ENCODE measurements around the gene RAB3GAP2.
"Not testable (repeated sequence)": the region's sequence is repeated elsewhere in the genome, so short reads cannot be mapped to it uniquely, and the experiment has no call there.

Gene RAB3GAP2

GRCh38 chr1:220272047-220272840 lies at the start of gene RAB3GAP2:
RAB3GAP2 (minus strand) TSS chr1:220272453; CDS start chr1:220272337, 116 bp downstream.
- DNase-seq = peak; percentile 81

GRCh38 chr1:220321758-220322157 lies 49.5 kb upstream of the RAB3GAP2 start:
- no peak for DNase-seq

GRCh38 chr1:220320709-220321108 lies 48.5 kb upstream of the RAB3GAP2 start:
- no peak for DNase-seq

GRCh38 chr1:220318673-220319072 lies 46.4 kb upstream of the RAB3GAP2 start:
- no peak for DNase-seq

- DNase-seq = no peak
These were observed 44.9 kb upstream of the RAB3GAP2 start for GRCh38 chr1:220317161-220317560.

GRCh38 chr1:220316305-220316704 lies 44.1 kb upstream of the RAB3GAP2 start:
- no peak for DNase-seq

- DNase-seq = peak; percentile 27
These were observed 43.0 kb upstream of the RAB3GAP2 start for GRCh38 chr1:220315070-220315839.

GRCh38 chr1:220313576-220313975 lies 41.3 kb upstream of the RAB3GAP2 start:
- DNase-seq = no peak

GRCh38 chr1:220310147-220310546 lies 37.9 kb upstream of the RAB3GAP2 start:
- not testable (repeated sequence) for DNase-seq

GRCh38 chr1:220307607-220308006 lies 35.4 kb upstream of the RAB3GAP2 start:
- no peak for DNase-seq

GRCh38 chr1:220306339-220306738 lies 34.1 kb upstream of the RAB3GAP2 start:
- no peak for DNase-seq

GRCh38 chr1:220303871-220304270 lies 31.6 kb upstream of the RAB3GAP2 start:
- no peak for DNase-seq

- DNase-seq = no peak
These were observed 29.4 kb upstream of the RAB3GAP2 start for GRCh38 chr1:220301630-220302029.

GRCh38 chr1:220300442-220301121 lies 28.3 kb upstream of the RAB3GAP2 start:
- DNase-seq = peak; percentile 8

- DNase-seq = no peak
These were observed 27.1 kb upstream of the RAB3GAP2 start for GRCh38 chr1:220299337-220299736.

GRCh38 chr1:220298470-220299205 lies 26.4 kb upstream of the RAB3GAP2 start:
- no peak for DNase-seq

GRCh38 chr1:220296981-220297380 lies 24.7 kb upstream of the RAB3GAP2 start:
- no peak for DNase-seq

GRCh38 chr1:220294846-220295301 lies 22.6 kb upstream of the RAB3GAP2 start:
- no peak for DNase-seq

- DNase-seq = no peak
These were observed 19.3 kb upstream of the RAB3GAP2 start for GRCh38 chr1:220291580-220291979.

- DNase-seq = no peak
These were observed 18.0 kb upstream of the RAB3GAP2 start for GRCh38 chr1:220290140-220290761.

- no peak for DNase-seq
These were observed 14.9 kb upstream of the RAB3GAP2 start for GRCh38 chr1:220287129-220287528.

GRCh38 chr1:220283625-220284024 lies 11.4 kb upstream of the RAB3GAP2 start:
- no peak for DNase-seq
